Retinal pigment epithelial cell (primary cell): ENCODE results near the gene WHAMM.
"Not testable (repeated sequence)": the region's sequence is repeated elsewhere in the genome, so short reads cannot be mapped to it uniquely, and the experiment has no call there.

Experiments
- DNase-seq: peaks from one replicate; pipeline ENCODE4 v3.0.0-alpha.2; 2010; ENCODE audit warnings: low read depth
- H3K4me3 ChIP-seq: 2 replicates; pipeline ENCODE4 v1.5.1; 2011; ENCODE audit warnings: mild to moderate bottlenecking, low read length, control low read depth, moderate library complexity
- CTCF ChIP-seq: conservative IDR thresholded peaks from 2 replicates; pipeline ENCODE4 v1.5.1; 2011; ENCODE audit warnings: low read depth, low read length, control low read depth, inconsistent platforms

Gene WHAMM

GRCh38 chr15:82855286-82856100 lies 46.1 kb downstream of the WHAMM start:
- no peak for DNase-seq
- H3K4me3 ChIP-seq = no peak overlapping the region
- no peak for TF ChIP-seq CTCF

GRCh38 chr15:82856397-82857170 lies 47.2 kb downstream of the WHAMM start:
- no peak for DNase-seq
- TF ChIP-seq CTCF = no peak

GRCh38 chr15:82858932-82859331 lies 49.5 kb downstream of the WHAMM start:
- no peak for DNase-seq
- H3K4me3 ChIP-seq = no peak overlapping the region
- TF ChIP-seq CTCF = no peak

More at GRCh38 chr15:82856397-82857170, 47.2 kb downstream of the WHAMM start:
- no peak overlapping the region for H3K4me3 ChIP-seq

GRCh38 chr15:82862886-82863285 lies 53.5 kb downstream of the WHAMM start:
- no peak for TF ChIP-seq CTCF
- no peak overlapping the region for H3K4me3 ChIP-seq
- no peak for DNase-seq

GRCh38 chr15:82864967-82865366 lies 55.5 kb downstream of the WHAMM start:
- no peak for TF ChIP-seq CTCF
- H3K4me3 ChIP-seq = no peak overlapping the region
- DNase-seq = no peak

- not testable (repeated sequence) for DNase-seq, H3K4me3 ChIP-seq
Observed at GRCh38 chr15:82865581-82865980, 56.2 kb downstream of the WHAMM start.

GRCh38 chr15:82865981-82866380 lies 56.6 kb downstream of the WHAMM start:
- H3K4me3 ChIP-seq, DNase-seq: not testable (repeated sequence)

- no peak overlapping the region for H3K4me3 ChIP-seq
- no peak for TF ChIP-seq CTCF
- no peak for DNase-seq
Observed at GRCh38 chr15:82870727-82871320, 61.4 kb downstream of the WHAMM start.
